Endothelial cell (in vitro differentiated cells): Measurements from ENCODE around the gene OAS1. TPM values are rescaled to one million over a fixed set of nuclear protein-coding genes. Genes with fewer than 3 reads are reported as not detected.

Experiments used
- DNase-seq: peaks from one replicate; pipeline ENCODE4 v3.0.0; 2021; ENCODE audit warnings: low spot score
- H3K27ac Mint-ChIP-seq: one replicate; pipeline ENCODE4 v1.8.0; 2021; ENCODE audit warnings: mixed read lengths, inconsistent platforms; ENCODE audit not compliant: unreplicated experiment
- H3K27me3 Mint-ChIP-seq: one replicate; pipeline ENCODE4 v1.8.0; 2021; ENCODE audit warnings: mild to moderate bottlenecking, moderate library complexity, mixed read lengths, inconsistent platforms; ENCODE audit not compliant: unreplicated experiment
- H3K36me3 Mint-ChIP-seq: one replicate; pipeline ENCODE4 v1.8.0; 2021; ENCODE audit warnings: mild to moderate bottlenecking, low read depth, mixed read lengths, inconsistent platforms; ENCODE audit not compliant: unreplicated experiment
- H3K4me1 Mint-ChIP-seq: one replicate; pipeline ENCODE4 v1.8.0; 2021; ENCODE audit warnings: mild to moderate bottlenecking, mixed read lengths, inconsistent platforms; ENCODE audit not compliant: unreplicated experiment
- H3K4me3 Mint-ChIP-seq: one replicate; pipeline ENCODE4 v1.8.0; 2021; ENCODE audit warnings: mild to moderate bottlenecking, mixed read lengths, inconsistent platforms; ENCODE audit not compliant: unreplicated experiment
- H3K9me3 Mint-ChIP-seq: one replicate; pipeline ENCODE4 v1.8.0; 2021; ENCODE audit warnings: mixed read lengths, inconsistent platforms; ENCODE audit not compliant: unreplicated experiment
- CTCF ChIP-seq: fragments of 200-600 bp; sonication (generic); IDR thresholded peaks from one replicate; pipeline ENCODE4 v1.5.0; 2021; ENCODE audit warnings: antibody characterized with exemption; ENCODE audit not compliant: unreplicated experiment
- total RNA-seq: library from RNA; stranded (reverse); fragmentation: NEBNext Ultra II Directional; extraction: Animal tissue kit (Norgen Biotek cat#: 25700); gene quantifications from one replicate; pipeline ENCODE4 v1.2.1, GENCODE V29; 2021; ENCODE audit not compliant: unreplicated experiment

The OAS1 gene
- total RNA-seq, 1 donor from 2014 or later = 0.56 TPM

- H3K27ac Mint-ChIP-seq = no peak overlapping the region
- no peak for DNase-seq
- no peaks in the 10 kb centered on the region for H3K4me1 Mint-ChIP-seq
- H3K4me3 Mint-ChIP-seq = no peak overlapping the region
- no peak for TF ChIP-seq CTCF
- H3K9me3 Mint-ChIP-seq = no peaks in the 10 kb centered on the region
- no peaks in the 10 kb centered on the region for H3K36me3 Mint-ChIP-seq
- no peaks in the 10 kb centered on the region for H3K27me3 Mint-ChIP-seq
These were observed 38.8 kb downstream of the OAS1 start for GRCh38 chr12:112945515-112945914.

- Mint-ChIP-seq H3K27me3 (no peaks in the 10 kb centered on the region), H3K9me3 (no peaks in the 10 kb centered on the region), H3K27ac (no peak overlapping the region), H3K36me3 (no peaks in the 10 kb centered on the region), H3K4me3 (no peak overlapping the region), H3K4me1 (no peaks in the 10 kb centered on the region)
- no peak for TF ChIP-seq CTCF
- no peak for DNase-seq
These were observed 39.7 kb downstream of the OAS1 start for GRCh38 chr12:112946236-112947000.

- no peaks in the 10 kb centered on the region for H3K9me3 Mint-ChIP-seq
- no peak for DNase-seq
- H3K27ac Mint-ChIP-seq = no peak overlapping the region
- no peaks in the 10 kb centered on the region for H3K36me3 Mint-ChIP-seq
- no peaks in the 10 kb centered on the region for H3K4me1 Mint-ChIP-seq
- no peaks in the 10 kb centered on the region for H3K27me3 Mint-ChIP-seq
- no peak for TF ChIP-seq CTCF
- H3K4me3 Mint-ChIP-seq = no peak overlapping the region
These were observed 40.6 kb downstream of the OAS1 start for GRCh38 chr12:112947314-112947713.

- Mint-ChIP-seq H3K9me3 (no peaks in the 10 kb centered on the region), H3K36me3 (no peaks in the 10 kb centered on the region), H3K27ac (no peak overlapping the region), H3K4me3 (no peak overlapping the region), H3K27me3 (no peaks in the 10 kb centered on the region), H3K4me1 (no peaks in the 10 kb centered on the region)
- no peak for TF ChIP-seq CTCF
- DNase-seq = no peak
These were observed 41.0 kb downstream of the OAS1 start for GRCh38 chr12:112947761-112948160.

GRCh38 chr12:112948806-112949205 lies 42.0 kb downstream of the OAS1 start:
- Mint-ChIP-seq H3K36me3 (no peaks in the 10 kb centered on the region), H3K27ac (no peak overlapping the region), H3K27me3 (peaks cover 2% of the 10 kb centered on the region), H3K4me3 (no peak overlapping the region), H3K9me3 (no peaks in the 10 kb centered on the region), H3K4me1 (no peaks in the 10 kb centered on the region)
- TF ChIP-seq CTCF = no peak
- no peak for DNase-seq
